DOHH2 (cell line): Measurements from ENCODE around the gene FBRSL1.

Experiments used
- H3F3A ChIP-seq: fragments of 200-600 bp; sonication (generic), shearing (Covaris generic); 2 replicates; pipeline ENCODE4 v1.6.0; 2016; ENCODE audit warnings: antibody characterized with exemption, mild to moderate bottlenecking; ENCODE audit not compliant: control insufficient read depth, insufficient read depth
- H3K27ac ChIP-seq: fragments of 200-600 bp; sonication (generic); 2 replicates; pipeline ENCODE4 v1.5.1; 2014; ENCODE audit warnings: low read depth, mild to moderate bottlenecking, low read length, moderate library complexity
- H3K27me3 ChIP-seq: fragments of 200-600 bp; sonication (generic); 2 replicates; pipeline ENCODE4 v1.6.1; 2014; ENCODE audit warnings: mild to moderate bottlenecking, low read length, mixed read lengths; ENCODE audit not compliant: control insufficient read depth
- H3K36me3 ChIP-seq: fragments of 200-600 bp; sonication (generic); 2 replicates; pipeline ENCODE4 v1.6.1; 2014; ENCODE audit warnings: mild to moderate bottlenecking, low read length, moderate library complexity, mixed read lengths; ENCODE audit not compliant: control insufficient read depth
- H3K4me1 ChIP-seq: fragments of 200-600 bp; sonication (generic); 2 replicates; pipeline ENCODE4 v1.6.1; 2014; ENCODE audit warnings: mild to moderate bottlenecking, low read length, mixed read lengths; ENCODE audit not compliant: control insufficient read depth
- H3K4me2 ChIP-seq: fragments of 200-600 bp; sonication (generic); 2 replicates; pipeline ENCODE4 v1.6.0; 2014; ENCODE audit warnings: mild to moderate bottlenecking, low read length, moderate library complexity
- H3K4me3 ChIP-seq: fragments of 200-600 bp; sonication (generic); 2 replicates; pipeline ENCODE4 v1.5.1; 2014; ENCODE audit warnings: mild to moderate bottlenecking, low read length, mixed read lengths
- H3K79me2 ChIP-seq: fragments of 200-600 bp; sonication (generic); 2 replicates; pipeline ENCODE4 v1.6.1; 2014; ENCODE audit warnings: mild to moderate bottlenecking, low read length, mixed read lengths; ENCODE audit not compliant: control insufficient read depth
- H3K9me2 ChIP-seq: fragments of 200-600 bp; sonication (generic); replicated peaks from 2 replicates; pipeline ENCODE4 v1.6.1; 2014; ENCODE audit warnings: mild to moderate bottlenecking, low read length, mixed read lengths; ENCODE audit not compliant: control insufficient read depth
- H3K9me3 ChIP-seq: fragments of 200-600 bp; sonication (generic); 2 replicates; pipeline ENCODE4 v1.6.1; 2014; ENCODE audit warnings: antibody characterized with exemption, low read length, mixed read lengths; ENCODE audit not compliant: control insufficient read depth, insufficient read depth
- H4K20me1 ChIP-seq: fragments of 200-600 bp; sonication (generic); 2 replicates; pipeline ENCODE4 v1.6.0; 2014; ENCODE audit warnings: low read depth, mild to moderate bottlenecking, antibody characterized with exemption, low read length, moderate library complexity; ENCODE audit not compliant: control insufficient read depth, insufficient read depth
- CTCF ChIP-seq: fragments of 200-600 bp; sonication (generic); IDR thresholded peaks from one replicate; pipeline ENCODE4 v1.5.1; 2014; ENCODE audit warnings: antibody characterized with exemption, mild to moderate bottlenecking, low read depth, low read length; ENCODE audit not compliant: poor library complexity, severe bottlenecking
- EZH2phosphoT487 ChIP-seq: fragments of 200-600 bp; sonication (generic); IDR thresholded peaks from 2 replicates; pipeline ENCODE4 v1.6.1; 2017; ENCODE audit warnings: borderline replicate concordance, mild to moderate bottlenecking, antibody characterized with exemption, low read length, moderate library complexity, mixed read lengths

FBRSL1 gene

GRCh38 chr12:132505105-132505851, 15.3 kb downstream of the FBRSL1 start:
- H4K20me1 ChIP-seq, result peaks cover 24% of the 10 kb centered on the region

GRCh38 chr12:132505852-132506219, 15.9 kb downstream of the FBRSL1 start:
- no peak overlapping the region for H3K4me3 ChIP-seq
- peaks cover 3% of the 10 kb centered on the region; the same call in 1 of the 2 replicates for H3K36me3 ChIP-seq
- no peak overlapping the region; the same call in 1 of the 2 replicates for H3K4me2 ChIP-seq
- TF ChIP-seq EZH2phosphoT487 (no peak), CTCF (no peak)
- no peaks in the 10 kb centered on the region for H3F3A ChIP-seq
- H3K9me3 ChIP-seq, result no peaks in the 10 kb centered on the region
- H3K27me3 ChIP-seq, result no peaks in the 10 kb centered on the region
- peaks cover 64% of the 10 kb centered on the region for H3K79me2 ChIP-seq
- H3K27ac ChIP-seq, result no peak overlapping the region
- H3K4me1 ChIP-seq, result peaks cover 20% of the 10 kb centered on the region
- no peaks in the 10 kb centered on the region for H3K9me2 ChIP-seq
- H4K20me1 ChIP-seq, result peaks cover 19% of the 10 kb centered on the region

More at GRCh38 chr12:132505105-132505851, 15.3 kb downstream of the FBRSL1 start:
- Histone ChIP-seq H3K4me1 (peaks cover 22% of the 10 kb centered on the region), H3K4me2 (no peak overlapping the region), H3K79me2 (peaks cover 70% of the 10 kb centered on the region), H3K9me2 (no peaks in the 10 kb centered on the region), H3K4me3 (no peak overlapping the region), H3F3A (no peaks in the 10 kb centered on the region), H3K27ac (no peak overlapping the region), H3K36me3 (peaks cover 3% of the 10 kb centered on the region; the same call in 1 of the 2 replicates), H3K27me3 (no peaks in the 10 kb centered on the region), H3K9me3 (no peaks in the 10 kb centered on the region)
- TF ChIP-seq EZH2phosphoT487 (no peak), CTCF (no peak)

- Histone ChIP-seq H3K79me2 (peaks cover 58% of the 10 kb centered on the region), H3K27ac (peak overlapping the region; percentile 24)
Observed at GRCh38 chr12:132506328-132507160, 16.6 kb downstream of the FBRSL1 start.

More at GRCh38 chr12:132506328-132507160, 16.6 kb downstream of the FBRSL1 start:
- Histone ChIP-seq H3K9me2 (no peaks in the 10 kb centered on the region), H3K9me3 (no peaks in the 10 kb centered on the region), H3K4me2 (peak overlapping the region; percentile 58), H4K20me1 (peaks cover 18% of the 10 kb centered on the region; the same call in 1 of the 2 replicates), H3K4me1 (peaks cover 20% of the 10 kb centered on the region), H3K27me3 (no peaks in the 10 kb centered on the region), H3F3A (no peaks in the 10 kb centered on the region), H3K4me3 (peak overlapping the region; percentile 30), H3K36me3 (peaks cover 3% of the 10 kb centered on the region; the same call in 1 of the 2 replicates)
- no peak for TF ChIP-seq EZH2phosphoT487
- no peak for TF ChIP-seq CTCF
